Measurements from ENCODE around the gene KIAA0586.

DNA sequence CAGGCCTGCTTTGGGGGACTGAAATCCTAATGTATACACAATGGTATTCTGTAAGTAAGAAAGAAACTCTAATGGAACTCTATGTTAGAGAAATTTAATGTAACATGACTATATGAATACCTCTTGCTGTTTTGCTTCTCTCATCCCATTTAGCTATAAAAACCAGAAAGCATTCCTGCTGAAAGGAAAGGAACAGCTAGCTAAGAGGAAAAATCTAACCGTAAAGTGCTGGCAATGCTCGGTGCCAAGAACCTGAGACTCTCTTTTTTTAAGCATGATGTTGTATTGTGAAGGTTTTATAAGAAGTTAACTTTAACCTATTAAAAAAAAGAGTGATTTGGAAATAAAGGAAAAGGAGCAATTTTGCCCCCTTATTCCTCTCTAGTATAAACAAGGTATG, 134.6 kb downstream of the KIAA0586 start:
- TF ChIP-seq CTCF (IDR thresholded peaks at IDR 0.05) (no peak), POLR2A (IDR thresholded peaks at IDR 0.05) (no peak), POLR2AphosphoS5 (IDR thresholded peaks at IDR 0.05) (no peak)

All from breast epithelium (tissue), 3 donors.